Gastroesophageal sphincter (tissue), 4 donors: Measurements from ENCODE around the gene OBI1. TPM values are rescaled to one million over a fixed set of nuclear protein-coding genes. Genes with fewer than 3 reads are reported as not detected.

Experiments used
- ATAC-seq: fragments of 150-250 bp; one replicate; pipeline ENCODE4 v1.9.1; 2016; ENCODE audit warnings: mild to moderate bottlenecking, moderate library complexity
- H3K27ac ChIP-seq, 4 donors: fragments of 200-600 bp; sonication (generic) in 3 of 4; 1 replicate in 3 of 4; 2 replicates in 1 of 4; pipeline ENCODE4 v1.5.1; 2016 to 2019
- H3K27me3 ChIP-seq: fragments of 200-600 bp; sonication (generic); one replicate; pipeline ENCODE4 v1.5.1; 2019
- H3K36me3 ChIP-seq, 2 donors: fragments of 200-600 bp; sonication (generic); one replicate each; pipeline ENCODE4 v1.5.1; 2019; ENCODE audit warnings: control low read depth in 1 of 2
- H3K4me1 ChIP-seq, 3 donors: fragments of 200-600 bp; sonication (generic); 1 replicate in 2 of 3; 2 replicates in 1 of 3; pipeline ENCODE4 v1.5.1; 2016 to 2019; ENCODE audit warnings: control low read depth in 2 of 3
- H3K4me3 ChIP-seq, 2 donors: fragments of 200-600 bp; sonication (generic); one replicate each; pipeline ENCODE4 v1.5.1; 2019; ENCODE audit warnings: mild to moderate bottlenecking in 1 of 2, moderate library complexity in 1 of 2
- H3K9me3 ChIP-seq, 3 donors: fragments of 200-600 bp; sonication (generic); one replicate each; pipeline ENCODE4 v1.5.1; 2017 to 2019; ENCODE audit warnings: control low read depth in 2 of 3
- CTCF ChIP-seq, 4 experiments: fragments of 200-600 bp in 2 of 4; fragments of 450-650 bp in 2 of 4; sonication (generic) in 1 of 4; IDR thresholded peaks; one replicate each; pipeline ENCODE4 v1.5.1; 2017 to 2019; ENCODE audit warnings: antibody characterized with exemption in 4 of 4, mild to moderate bottlenecking in 2 of 4, moderate library complexity in 2 of 4
- EP300 ChIP-seq: sonication (generic); formaldehyde crosslinking; IDR thresholded peaks from one replicate; pipeline ENCODE4 v1.6.1; 2017; ENCODE audit warnings: antibody characterized with exemption, mild to moderate bottlenecking
- POLR2A ChIP-seq, 2 donors: fragments of 450-650 bp; IDR thresholded peaks; one replicate each; pipeline ENCODE4 v1.6.1; 2017; ENCODE audit warnings: antibody characterized with exemption in 2 of 2, mild to moderate bottlenecking in 2 of 2, moderate library complexity in 1 of 2
- POLR2AphosphoS5 ChIP-seq: sonication (generic); formaldehyde crosslinking; IDR thresholded peaks from one replicate; pipeline ENCODE4 v1.6.1; 2017; ENCODE audit warnings: antibody characterized with exemption
- WGBS, 2 donors: methylation state at CpG; one replicate each; pipeline ENCODE4 v1.1.5; 2018; ENCODE audit warnings: low coverage in 1 of 2; 5-methylcytosine and 5-hydroxymethylcytosine counted together
- total RNA-seq, 4 donors: library from RNA; depleted of rRNA; stranded (reverse); fragments of >200 nt; gene quantifications; one replicate each; pipeline ENCODE4 v1.1.0, GENCODE V29; 2016

The OBI1 gene
- total RNA-seq, 4 donors from 2014 or later: 9.6 to 15.5 (median 10.7) TPM

- 93 to 94% methylated on average over 3 to 4 of the region's 4 CpGs for WGBS, 2 donors
- Histone ChIP-seq H3K27ac (no peak overlapping the region), H3K36me3 (no peaks in the 10 kb centered on the region)
These were observed 27.5 kb upstream of the OBI1 start for GRCh38 chr13:78686461-78686860.

GRCh38 chr13:78680576-78681350 lies 21.8 kb upstream of the OBI1 start:
- no peak for ATAC-seq
- Histone ChIP-seq H3K36me3 (no peaks in the 10 kb centered on the region), H3K27ac (no peak overlapping the region), H3K4me3 (no peak overlapping the region), H3K4me1 (no peaks in the 10 kb centered on the region), H3K9me3 (peaks cover 0 to 11% (median 0%) of the 10 kb centered on the region in 3 donors), H3K27me3 (peaks cover 11% of the 10 kb centered on the region)
- WGBS, 2 donors: 44 to 46% methylated on average over 6 of the region's 6 CpGs
- no peak for TF ChIP-seq POLR2A (IDR thresholded peaks at IDR 0.05)
- TF ChIP-seq CTCF (IDR thresholded peaks at IDR 0.05): no peak
- no peak for TF ChIP-seq POLR2AphosphoS5
- TF ChIP-seq EP300: no peak

More at GRCh38 chr13:78686461-78686860, 27.5 kb upstream of the OBI1 start:
- Histone ChIP-seq H3K4me3 (no peak overlapping the region), H3K4me1 (no peaks in the 10 kb centered on the region), H3K27me3 (peaks cover 10% of the 10 kb centered on the region), H3K9me3 (peaks cover 0 to 11% (median 0%) of the 10 kb centered on the region in 3 donors)
- TF ChIP-seq POLR2A (IDR thresholded peaks at IDR 0.05) (no peak), EP300 (no peak), CTCF (IDR thresholded peaks at IDR 0.05) (no peak), POLR2AphosphoS5 (no peak)
- ATAC-seq: no peak

GRCh38 chr13:78680115-78680561 lies 21.2 kb upstream of the OBI1 start:
- no peaks in the 10 kb centered on the region for H3K4me1 ChIP-seq
- no peak for ATAC-seq
- H3K9me3 ChIP-seq: peaks cover 0 to 11% (median 0%) of the 10 kb centered on the region in 3 donors
- no peak overlapping the region for H3K4me3 ChIP-seq
- WGBS, 2 donors: 82 to 84% methylated on average over 7 of the region's 8 CpGs
- H3K36me3 ChIP-seq: no peaks in the 10 kb centered on the region
- no peak for TF ChIP-seq CTCF (IDR thresholded peaks at IDR 0.05)
- no peak for TF ChIP-seq POLR2A (IDR thresholded peaks at IDR 0.05)
- TF ChIP-seq POLR2AphosphoS5: no peak
- TF ChIP-seq EP300: no peak
- H3K27ac ChIP-seq: no peak overlapping the region
- peaks cover 15% of the 10 kb centered on the region for H3K27me3 ChIP-seq

GRCh38 chr13:78679329-78679728 lies 20.4 kb upstream of the OBI1 start:
- no peak for ATAC-seq
- Histone ChIP-seq H3K27me3 (peaks cover 22% of the 10 kb centered on the region), H3K9me3 (peaks cover 0 to 7% (median 0%) of the 10 kb centered on the region in 3 donors), H3K4me3 (no peak overlapping the region), H3K4me1 (no peaks in the 10 kb centered on the region), H3K36me3 (no peaks in the 10 kb centered on the region), H3K27ac (no peak overlapping the region)
- TF ChIP-seq EP300 (no peak), POLR2AphosphoS5 (no peak), POLR2A (IDR thresholded peaks at IDR 0.05) (no peak), CTCF (IDR thresholded peaks at IDR 0.05) (no peak)
- 43% methylated on average over 1 of the region's 1 CpG; no CpG with 5 or more reads in 1 of the 2 donors for WGBS, 2 donors

- ATAC-seq: no peak
- Histone ChIP-seq H3K27ac (no peak overlapping the region), H3K36me3 (no peaks in the 10 kb centered on the region), H3K9me3 (no peaks in the 10 kb centered on the region), H3K27me3 (peaks cover 28% of the 10 kb centered on the region), H3K4me1 (no peaks in the 10 kb centered on the region), H3K4me3 (no peak overlapping the region)
- WGBS, 2 donors: 49 to 59% methylated on average over 3 of the region's 3 CpGs
- TF ChIP-seq EP300 (no peak), CTCF (IDR thresholded peaks at IDR 0.05) (no peak), POLR2AphosphoS5 (no peak), POLR2A (IDR thresholded peaks at IDR 0.05) (no peak)
These were observed 16.2 kb upstream of the OBI1 start for GRCh38 chr13:78675112-78675511.
